C4-2B (cell line): ENCODE data around the gene PLA2G4C.

ENCODE experiments used
- CTCF ChIP-seq: fragments of 450-650 bp; conservative IDR thresholded peaks from 2 replicates; pipeline ENCODE4 v1.5.1; 2017; ENCODE audit warnings: mild to moderate bottlenecking
- ZFX ChIP-seq: fragments of 450-650 bp; IDR thresholded peaks from 2 replicates; pipeline ENCODE4 v1.6.1; 2017

- no peak for TF ChIP-seq CTCF
- TF ChIP-seq ZFX = no peak
These were observed 56.8 kb downstream of the PLA2G4C start for GRCh38 chr19:48053856-48054255.
